Measurements from ENCODE around the gene ELAPOR1. TPM values are rescaled to one million over a fixed set of nuclear protein-coding genes. Genes with fewer than 3 reads are reported as not detected.
"Not testable (repeated sequence)": the region's sequence is repeated elsewhere in the genome, so short reads cannot be mapped to it uniquely, and the experiment has no call there.

Gene ELAPOR1
- total RNA-seq, 1 donor, result 0.43 TPM

DNA sequence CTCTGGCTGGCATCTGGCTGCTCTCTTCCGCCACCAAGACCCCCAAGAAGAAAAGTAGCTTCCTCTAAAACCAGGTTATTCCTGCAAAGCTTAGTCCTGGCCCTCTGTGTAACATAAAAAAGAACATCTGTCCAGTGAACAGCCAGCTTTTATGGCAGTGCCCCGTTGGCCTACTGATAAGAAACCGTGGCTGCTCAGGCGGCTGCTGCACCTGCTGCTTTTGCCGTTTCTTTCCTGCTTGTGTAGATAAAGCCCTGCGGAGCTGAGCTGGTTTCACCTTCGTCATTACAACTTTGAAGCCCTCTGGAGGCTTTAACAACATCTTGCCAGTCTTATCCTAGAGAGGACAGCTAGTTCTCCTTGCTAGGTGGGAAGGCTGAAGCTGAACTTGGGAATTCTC lies 20.5 kb downstream of the ELAPOR1 start:
- no peak for DNase-seq (ENCODE audit: low read depth)
- TF ChIP-seq, protein P1, sequence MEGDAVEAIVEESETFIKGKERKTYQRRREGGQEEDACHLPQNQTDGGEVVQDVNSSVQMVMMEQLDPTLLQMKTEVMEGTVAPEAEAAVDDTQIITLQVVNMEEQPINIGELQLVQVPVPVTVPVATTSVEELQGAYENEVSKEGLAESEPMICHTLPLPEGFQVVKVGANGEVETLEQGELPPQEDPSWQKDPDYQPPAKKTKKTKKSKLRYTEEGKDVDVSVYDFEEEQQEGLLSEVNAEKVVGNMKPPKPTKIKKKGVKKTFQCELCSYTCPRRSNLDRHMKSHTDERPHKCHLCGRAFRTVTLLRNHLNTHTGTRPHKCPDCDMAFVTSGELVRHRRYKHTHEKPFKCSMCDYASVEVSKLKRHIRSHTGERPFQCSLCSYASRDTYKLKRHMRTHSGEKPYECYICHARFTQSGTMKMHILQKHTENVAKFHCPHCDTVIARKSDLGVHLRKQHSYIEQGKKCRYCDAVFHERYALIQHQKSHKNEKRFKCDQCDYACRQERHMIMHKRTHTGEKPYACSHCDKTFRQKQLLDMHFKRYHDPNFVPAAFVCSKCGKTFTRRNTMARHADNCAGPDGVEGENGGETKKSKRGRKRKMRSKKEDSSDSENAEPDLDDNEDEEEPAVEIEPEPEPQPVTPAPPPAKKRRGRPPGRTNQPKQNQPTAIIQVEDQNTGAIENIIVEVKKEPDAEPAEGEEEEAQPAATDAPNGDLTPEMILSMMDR (IDR thresholded peaks at IDR 0.05; ENCODE audit: insufficient read depth, low read depth, low read length), result no peak
- no peak overlapping the region for H3K4me3 ChIP-seq (ENCODE audit: low read depth, low read length)

DNA sequence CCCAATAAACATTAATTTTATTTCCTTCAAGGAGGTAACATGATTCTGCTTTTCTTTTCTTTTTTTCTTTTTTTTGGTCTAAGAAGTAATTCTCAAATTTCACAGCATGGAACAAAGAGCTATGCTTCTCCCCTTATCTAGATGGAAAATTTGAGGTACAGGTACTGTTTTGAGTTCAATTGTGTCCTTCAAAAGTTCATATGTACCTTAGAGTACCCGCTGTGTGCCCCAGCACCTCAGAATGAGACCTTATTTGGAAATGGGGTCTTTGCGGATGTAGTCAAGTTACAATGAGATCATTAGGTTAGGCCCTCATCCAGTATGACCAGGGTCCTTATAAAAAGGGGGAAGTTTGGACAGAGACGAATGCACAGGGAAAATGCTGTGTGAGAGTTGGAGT lies 22.0 kb downstream of the ELAPOR1 start:
- H3K4me3 ChIP-seq (ENCODE audit: low read depth, low read length), result no peak overlapping the region
- TF ChIP-seq, protein P1 (IDR thresholded peaks at IDR 0.05; ENCODE audit: insufficient read depth, low read depth, low read length), result no peak
- no peak for DNase-seq (ENCODE audit: low read depth)

DNA sequence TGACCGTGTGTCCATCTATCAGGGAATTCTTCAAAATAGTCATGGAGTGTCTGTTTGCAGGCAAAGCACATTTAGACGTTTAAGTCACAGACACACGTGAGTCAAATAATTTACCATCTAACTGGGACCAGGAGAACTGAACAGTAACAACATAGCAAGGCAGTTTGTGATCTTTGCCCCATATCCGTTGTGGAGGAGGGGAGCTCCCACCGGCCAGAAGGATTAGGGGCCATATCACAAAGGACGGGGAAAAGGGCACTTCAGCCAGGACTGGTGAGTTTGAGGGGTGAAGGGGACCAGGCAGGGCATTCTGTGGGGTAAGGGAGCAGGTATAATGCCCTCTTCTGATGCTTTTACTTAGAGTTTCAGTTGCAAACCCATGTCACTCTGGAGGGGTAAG lies 22.9 kb downstream of the ELAPOR1 start:
- H3K4me3 ChIP-seq (ENCODE audit: low read depth, low read length), result no peak overlapping the region
- DNase-seq (ENCODE audit: low read depth), result no peak
- TF ChIP-seq, protein P1 (IDR thresholded peaks at IDR 0.05; ENCODE audit: insufficient read depth, low read depth, low read length), result no peak

DNA sequence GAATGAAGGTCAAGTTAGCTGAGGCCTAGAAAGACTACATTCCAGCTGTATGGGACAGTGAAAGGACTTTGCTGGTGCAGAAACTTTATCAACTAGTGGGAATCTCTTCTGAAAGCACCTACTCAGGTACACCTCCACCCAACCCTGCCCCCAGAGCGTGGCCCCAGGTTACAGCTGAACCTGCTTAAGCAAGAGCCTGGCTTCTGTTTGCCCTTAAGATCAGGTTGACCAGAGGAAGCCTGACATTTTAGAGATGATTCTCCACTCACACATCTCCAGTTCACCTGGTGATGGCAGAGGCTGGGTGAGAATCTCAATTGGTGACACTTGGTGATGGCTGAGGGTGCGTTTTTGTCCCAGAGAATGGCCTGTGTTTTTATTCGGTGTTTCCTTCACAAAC lies 24.0 kb downstream of the ELAPOR1 start:
- H3K4me3 ChIP-seq (ENCODE audit: low read depth, low read length), result no peak overlapping the region
- TF ChIP-seq, protein P1 (IDR thresholded peaks at IDR 0.05; ENCODE audit: insufficient read depth, low read depth, low read length), result no peak
- no peak for DNase-seq (ENCODE audit: low read depth)

DNA sequence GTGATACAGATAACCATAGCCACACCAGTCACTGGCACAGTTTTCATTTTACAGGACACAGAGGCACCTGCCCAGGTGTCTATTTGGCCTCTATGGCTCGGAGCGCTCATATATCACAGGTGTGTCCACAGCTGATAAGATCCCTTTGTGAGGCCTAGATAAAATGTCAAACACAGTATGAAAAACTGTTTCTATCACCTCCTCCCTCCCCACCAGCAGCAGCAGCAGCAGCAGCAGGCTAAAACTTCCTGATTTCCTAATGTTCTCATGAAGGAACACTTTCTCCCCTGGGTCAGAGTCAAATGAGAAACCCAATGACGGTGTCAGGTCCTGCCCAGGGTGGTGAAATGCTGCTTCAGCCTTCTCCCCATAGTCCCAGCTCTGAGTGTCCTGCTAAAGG lies 24.4 kb downstream of the ELAPOR1 start:
- TF ChIP-seq, protein P1 (IDR thresholded peaks at IDR 0.05; ENCODE audit: insufficient read depth, low read depth, low read length), result no peak
- H3K4me3 ChIP-seq (ENCODE audit: low read depth, low read length), result no peak overlapping the region
- DNase-seq (ENCODE audit: low read depth), result no peak

DNA sequence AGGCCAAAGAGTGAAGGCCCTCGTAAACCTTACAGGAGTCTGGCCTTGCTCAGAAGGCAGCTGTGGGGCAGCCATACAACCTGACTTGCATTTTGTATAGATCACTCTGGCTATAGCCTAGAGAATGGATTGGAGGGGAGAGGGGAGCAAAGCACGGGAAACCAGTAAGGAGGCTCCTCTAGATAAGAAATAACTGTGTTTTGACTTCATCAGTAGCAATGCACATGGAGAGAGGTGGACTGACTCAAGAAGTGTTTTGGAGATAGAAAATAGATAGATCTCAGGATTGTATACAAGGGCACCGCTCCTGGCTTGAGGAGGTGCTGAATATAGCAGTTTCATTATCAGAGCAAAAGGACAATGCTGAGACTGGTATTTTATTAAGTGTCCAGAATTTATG lies 26.5 kb downstream of the ELAPOR1 start:
- DNase-seq (ENCODE audit: low read depth), result no peak
- H3K4me3 ChIP-seq (ENCODE audit: low read depth, low read length), result no peak overlapping the region
- TF ChIP-seq, protein P1 (IDR thresholded peaks at IDR 0.05; ENCODE audit: insufficient read depth, low read depth, low read length), result no peak

DNA sequence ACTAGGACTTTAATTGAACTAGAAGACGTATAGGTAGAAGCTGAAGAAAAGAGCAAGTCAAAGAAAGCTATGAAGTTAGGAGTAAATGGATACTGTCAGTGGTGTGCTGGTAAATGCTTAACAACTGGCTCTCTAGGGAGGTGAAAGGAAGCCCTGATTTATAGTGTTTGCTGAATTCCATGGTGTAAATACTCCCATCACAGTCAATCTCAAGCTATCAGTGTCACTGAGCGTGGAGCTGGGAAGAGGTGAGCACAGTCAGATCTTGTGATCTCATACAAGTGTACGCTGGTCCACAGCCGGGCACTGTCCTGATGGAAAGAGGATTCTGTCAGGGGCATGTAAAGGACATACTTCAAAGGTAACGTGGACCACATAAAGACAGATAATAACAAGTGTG lies 28.3 kb downstream of the ELAPOR1 start:
- TF ChIP-seq, protein P1 (IDR thresholded peaks at IDR 0.05; ENCODE audit: insufficient read depth, low read depth, low read length), result no peak
- H3K4me3 ChIP-seq (ENCODE audit: low read depth, low read length), result no peak overlapping the region
- DNase-seq (ENCODE audit: low read depth), result no peak

DNA sequence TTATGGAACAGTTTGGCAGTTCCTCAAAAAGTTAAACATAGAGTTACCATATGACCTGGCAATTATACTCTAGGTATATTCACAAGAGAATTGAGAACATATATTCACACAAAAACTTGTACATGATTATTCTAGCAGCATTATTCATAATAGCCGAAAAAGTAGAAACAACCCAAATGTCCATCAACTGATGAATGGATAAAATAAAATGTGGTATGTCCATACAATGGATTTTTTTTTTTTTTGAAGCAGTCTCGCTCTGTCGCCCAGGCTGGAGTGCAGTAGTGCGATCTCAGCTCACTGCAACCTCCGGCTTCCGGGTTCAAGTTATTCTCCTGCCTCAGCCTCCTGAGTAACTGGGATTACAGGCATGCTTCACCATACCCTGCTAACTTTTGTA lies 28.8 kb downstream of the ELAPOR1 start:
- DNase-seq (ENCODE audit: low read depth); H3K4me3 ChIP-seq (ENCODE audit: low read depth, low read length): not testable (repeated sequence)

Measured in fibroblast of villous mesenchyme (primary cell).